Testis (tissue), 2 donors: ENCODE measurements around the gene NNAT.

Experiments
- CTCF ChIP-seq, 3 experiments: fragments of 450-650 bp in 2 of 3; fragments of 200-600 bp in 1 of 3; sonication (generic) in 1 of 3; IDR thresholded peaks; one replicate each; pipeline ENCODE4 v1.5.1; 2016 to 2019; ENCODE audit warnings: antibody characterized with exemption in 3 of 3, mild to moderate bottlenecking in 2 of 3, moderate library complexity in 1 of 3
- POLR2A ChIP-seq: fragments of 450-650 bp; IDR thresholded peaks from one replicate; pipeline ENCODE4 v1.6.1; 2017; ENCODE audit warnings: antibody characterized with exemption, mild to moderate bottlenecking, moderate library complexity

DNA sequence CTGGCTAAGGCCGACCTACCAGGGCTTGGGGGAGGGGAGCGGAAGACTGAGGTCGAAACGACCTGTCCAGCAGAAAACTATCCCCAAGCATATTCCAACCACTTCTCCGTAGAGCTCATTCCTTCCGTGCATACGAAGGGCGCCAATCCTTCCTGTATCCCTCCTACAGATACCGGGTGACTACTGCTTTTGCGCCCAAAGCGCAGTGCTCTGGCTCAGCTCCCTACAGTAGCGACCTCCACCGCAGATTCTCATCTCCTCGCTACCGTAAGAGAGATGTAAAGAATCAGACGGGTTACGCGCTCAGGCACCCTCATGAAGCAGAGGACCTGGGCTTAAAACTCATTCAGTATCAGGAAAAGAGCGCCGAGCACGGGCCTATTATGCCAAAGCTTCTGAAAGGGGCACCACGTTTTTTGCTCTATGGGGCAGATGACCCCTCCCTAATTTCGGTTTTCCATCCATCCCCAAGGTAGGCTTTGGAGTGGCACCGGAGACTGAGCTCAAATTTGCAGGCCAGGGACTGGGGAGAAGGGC lies 563 bp upstream of the NNAT start:
- no peak for TF ChIP-seq CTCF (IDR thresholded peaks at IDR 0.05)
- TF ChIP-seq POLR2A, result no peak
